Neural progenitor cell (in vitro differentiated cells): ENCODE data around the gene CCDC73. TPM values are rescaled to one million over a fixed set of nuclear protein-coding genes. Genes with fewer than 3 reads are reported as not detected.

Experiments
- DNase-seq: peaks from one replicate; pipeline ENCODE4 v3.0.0-alpha.2; 2016; ENCODE audit warnings: low spot score
- H2AFZ ChIP-seq: fragments of 200-600 bp; sonication (generic); replicated peaks from 2 replicates; pipeline ENCODE4 v1.6.1; 2016; ENCODE audit warnings: antibody characterized with exemption
- H3F3A ChIP-seq: fragments of 200-600 bp; sonication (generic); 2 replicates; pipeline ENCODE4 v1.6.1; 2016; ENCODE audit warnings: antibody characterized with exemption, low read depth
- H3K27ac ChIP-seq: fragments of 200-600 bp; sonication (generic); 2 replicates; pipeline ENCODE4 v1.5.1; 2016; ENCODE audit warnings: mild to moderate bottlenecking
- H3K27me3 ChIP-seq: fragments of 200-600 bp; sonication (generic); 2 replicates; pipeline ENCODE4 v1.6.1; 2016; ENCODE audit warnings: mild to moderate bottlenecking, moderate library complexity
- H3K36me3 ChIP-seq: fragments of 200-600 bp; sonication (generic); 2 replicates; pipeline ENCODE4 v1.5.1; 2016
- H3K4me1 ChIP-seq: fragments of 200-600 bp; sonication (generic); 2 replicates; pipeline ENCODE4 v1.6.1; 2016; ENCODE audit warnings: mixed run types
- H3K4me2 ChIP-seq: fragments of 200-600 bp; sonication (generic); 2 replicates; pipeline ENCODE4 v1.6.1; 2016
- H3K4me3 ChIP-seq: fragments of 200-600 bp; sonication (generic); 2 replicates; pipeline ENCODE4 v1.5.1; 2016
- H3K79me2 ChIP-seq: fragments of 200-600 bp; sonication (generic); 2 replicates; pipeline ENCODE4 v1.6.1; 2016; ENCODE audit warnings: low read depth
- H3K9ac ChIP-seq: fragments of 200-600 bp; sonication (generic); 2 replicates; pipeline ENCODE4 v1.6.1; 2016
- H3K9me3 ChIP-seq: fragments of 200-600 bp; sonication (generic); 2 replicates; pipeline ENCODE4 v1.5.1; 2016; ENCODE audit warnings: low read depth
- H4K20me1 ChIP-seq: fragments of 200-600 bp; sonication (generic); 2 replicates; pipeline ENCODE4 v1.6.1; 2016; ENCODE audit warnings: low read depth
- H3K27ac Mint-ChIP-seq: 3 replicates; pipeline ENCODE4 v1.8.0; 2021; ENCODE audit warnings: mixed read lengths
- H3K27me3 Mint-ChIP-seq: 2 replicates; pipeline ENCODE4 v1.8.0; 2022; ENCODE audit warnings: low read depth, mild to moderate bottlenecking, inconsistent platforms, moderate library complexity, mixed read lengths; ENCODE audit not compliant: insufficient read depth
- H3K36me3 Mint-ChIP-seq: 3 replicates; pipeline ENCODE4 v1.8.0; 2021; ENCODE audit warnings: mixed read lengths
- H3K4me1 Mint-ChIP-seq: 3 replicates; pipeline ENCODE4 v1.8.0; 2021; ENCODE audit warnings: mixed read lengths
- H3K4me3 Mint-ChIP-seq: 3 replicates; pipeline ENCODE4 v1.8.0; 2021; ENCODE audit warnings: mild to moderate bottlenecking, moderate library complexity, mixed read lengths
- H3K9me3 Mint-ChIP-seq: 3 replicates; pipeline ENCODE4 v1.8.0; 2020; ENCODE audit warnings: mixed read lengths
- EZH2 ChIP-seq: fragments of 200-600 bp; sonication (generic); IDR thresholded peaks from 2 replicates; pipeline ENCODE4 v1.6.1; 2017; ENCODE audit warnings: antibody characterized with exemption, mild to moderate bottlenecking, moderate library complexity
- EZH2phosphoT487 ChIP-seq: fragments of 200-600 bp; sonication (generic); IDR thresholded peaks from 2 replicates; pipeline ENCODE4 v1.6.1; 2017; ENCODE audit warnings: antibody characterized with exemption
- total RNA-seq: library from RNA; depleted of rRNA; stranded (reverse); fragments of >200 nt; gene quantifications from 2 replicates; pipeline ENCODE4 v1.2.3, GENCODE V29; 2015; ENCODE audit warnings: low replicate concordance
- TF ChIP-seq, protein P1 (sequence below): fragments of 200-600 bp; sonication (generic); IDR thresholded peaks from 2 replicates; pipeline ENCODE4 v1.5.1; 2017; ENCODE audit warnings: antibody characterized with exemption, mild to moderate bottlenecking

The CCDC73 gene
- total RNA-seq, 1 donor from 2014 or later, result not detected

DNA sequence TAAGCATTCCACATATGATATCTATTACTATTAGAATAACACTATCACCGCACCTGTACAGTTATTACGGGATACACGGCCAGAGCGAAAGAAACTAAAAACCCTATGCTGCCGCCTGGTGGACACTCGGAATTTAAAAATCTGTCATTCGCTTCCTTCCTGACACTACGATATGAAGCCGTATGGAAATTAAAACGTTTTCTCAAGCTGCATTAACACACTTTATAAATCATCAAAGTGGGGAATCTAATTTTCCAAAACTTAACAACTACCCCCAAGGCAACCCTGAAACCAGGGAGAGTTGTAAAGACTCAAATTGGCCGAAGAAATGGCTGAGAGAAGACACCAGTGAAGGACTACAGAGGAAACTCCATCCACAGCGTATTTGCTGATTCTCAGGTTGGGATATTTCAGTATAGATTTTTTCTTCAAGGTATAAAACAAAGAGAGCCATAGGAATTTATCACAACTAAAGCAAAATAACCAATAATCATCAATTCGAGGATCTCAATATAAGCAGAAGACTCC lies 1.4 kb downstream of the CCDC73 start:
- no peaks in the 10 kb centered on the region for H3K9me3 Mint-ChIP-seq
- Histone ChIP-seq H3K9ac (no peak overlapping the region), H2AFZ (peak overlapping the region; percentile 68), H3K79me2 (no peaks in the 10 kb centered on the region), H3K4me2 (peak overlapping the region; percentile 62), H3K4me3 (peak overlapping the region; percentile 12), H4K20me1 (no peaks in the 10 kb centered on the region), H3K9me3 (no peaks in the 10 kb centered on the region), H3K36me3 (no peaks in the 10 kb centered on the region), H3K27me3 (peaks cover 4% of the 10 kb centered on the region), H3K27ac (no peak overlapping the region), H3K4me1 (no peaks in the 10 kb centered on the region), H3F3A (no peaks in the 10 kb centered on the region)
- H3K4me3 Mint-ChIP-seq, result no peak overlapping the region
- H3K27ac Mint-ChIP-seq, result no peak overlapping the region
- H3K4me1 Mint-ChIP-seq, result no peaks in the 10 kb centered on the region
- peak; percentile 57 for DNase-seq
- no peaks in the 10 kb centered on the region for H3K36me3 Mint-ChIP-seq
- H3K27me3 Mint-ChIP-seq, result peaks cover 2% of the 10 kb centered on the region
- no peak for TF ChIP-seq EZH2phosphoT487
- TF ChIP-seq, protein P1, sequence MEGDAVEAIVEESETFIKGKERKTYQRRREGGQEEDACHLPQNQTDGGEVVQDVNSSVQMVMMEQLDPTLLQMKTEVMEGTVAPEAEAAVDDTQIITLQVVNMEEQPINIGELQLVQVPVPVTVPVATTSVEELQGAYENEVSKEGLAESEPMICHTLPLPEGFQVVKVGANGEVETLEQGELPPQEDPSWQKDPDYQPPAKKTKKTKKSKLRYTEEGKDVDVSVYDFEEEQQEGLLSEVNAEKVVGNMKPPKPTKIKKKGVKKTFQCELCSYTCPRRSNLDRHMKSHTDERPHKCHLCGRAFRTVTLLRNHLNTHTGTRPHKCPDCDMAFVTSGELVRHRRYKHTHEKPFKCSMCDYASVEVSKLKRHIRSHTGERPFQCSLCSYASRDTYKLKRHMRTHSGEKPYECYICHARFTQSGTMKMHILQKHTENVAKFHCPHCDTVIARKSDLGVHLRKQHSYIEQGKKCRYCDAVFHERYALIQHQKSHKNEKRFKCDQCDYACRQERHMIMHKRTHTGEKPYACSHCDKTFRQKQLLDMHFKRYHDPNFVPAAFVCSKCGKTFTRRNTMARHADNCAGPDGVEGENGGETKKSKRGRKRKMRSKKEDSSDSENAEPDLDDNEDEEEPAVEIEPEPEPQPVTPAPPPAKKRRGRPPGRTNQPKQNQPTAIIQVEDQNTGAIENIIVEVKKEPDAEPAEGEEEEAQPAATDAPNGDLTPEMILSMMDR, result peak; percentile 83

DNA sequence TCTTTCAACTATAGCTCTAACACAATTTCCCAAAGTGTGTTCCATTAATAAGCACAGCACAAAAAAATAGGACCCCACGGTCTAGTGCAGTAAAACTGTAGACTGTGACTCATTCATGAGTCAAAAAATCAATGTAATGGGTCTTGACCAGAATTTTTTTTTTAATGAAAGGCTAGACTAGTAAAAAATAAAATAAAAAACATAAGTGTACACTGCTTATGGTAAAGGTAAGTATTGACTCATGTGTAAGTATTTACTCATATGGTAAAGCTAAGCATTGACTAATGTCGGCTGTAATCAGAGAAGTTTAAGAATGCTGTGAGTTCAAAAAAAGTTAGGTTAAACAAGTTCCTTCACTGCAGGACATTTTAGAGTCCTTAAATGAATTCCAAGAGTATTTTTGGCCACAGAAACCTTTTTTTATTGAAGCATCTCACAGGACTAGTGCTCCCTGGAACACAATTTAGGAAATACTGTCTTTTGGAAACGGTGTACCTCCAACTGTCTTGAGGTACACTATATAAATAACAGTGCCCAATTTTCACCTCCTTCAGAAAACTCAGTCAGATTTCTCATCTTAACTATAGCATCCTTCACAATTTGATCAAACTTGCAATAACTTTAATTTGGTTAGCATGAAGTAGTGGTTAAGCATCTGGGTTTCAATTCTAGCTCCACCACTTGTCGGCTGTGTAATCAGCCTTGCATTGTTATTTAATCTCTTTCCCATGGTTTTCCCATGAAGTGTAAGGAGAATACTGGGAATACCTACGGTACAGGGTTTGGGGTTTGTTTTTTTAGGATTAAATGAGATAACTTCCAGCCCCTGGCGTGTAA lies 2.1 kb downstream of the CCDC73 start:
- Histone ChIP-seq H3K27ac (no peak overlapping the region), H4K20me1 (no peaks in the 10 kb centered on the region), H3K79me2 (no peaks in the 10 kb centered on the region), H3K27me3 (peaks cover 4% of the 10 kb centered on the region), H3F3A (no peaks in the 10 kb centered on the region), H3K4me1 (no peaks in the 10 kb centered on the region), H3K9me3 (no peaks in the 10 kb centered on the region), H2AFZ (no peak overlapping the region), H3K9ac (no peak overlapping the region), H3K4me2 (peak overlapping the region; percentile 62), H3K36me3 (no peaks in the 10 kb centered on the region), H3K4me3 (peak overlapping the region; percentile 12)
- Mint-ChIP-seq H3K27ac (no peak overlapping the region), H3K9me3 (no peaks in the 10 kb centered on the region), H3K4me1 (no peaks in the 10 kb centered on the region), H3K27me3 (peaks cover 2% of the 10 kb centered on the region), H3K4me3 (no peak overlapping the region), H3K36me3 (no peaks in the 10 kb centered on the region)
- TF ChIP-seq EZH2phosphoT487 (no peak), EZH2 (no peak)
- TF ChIP-seq, protein P1, result no peak
- peak; percentile 9 for DNase-seq

DNA sequence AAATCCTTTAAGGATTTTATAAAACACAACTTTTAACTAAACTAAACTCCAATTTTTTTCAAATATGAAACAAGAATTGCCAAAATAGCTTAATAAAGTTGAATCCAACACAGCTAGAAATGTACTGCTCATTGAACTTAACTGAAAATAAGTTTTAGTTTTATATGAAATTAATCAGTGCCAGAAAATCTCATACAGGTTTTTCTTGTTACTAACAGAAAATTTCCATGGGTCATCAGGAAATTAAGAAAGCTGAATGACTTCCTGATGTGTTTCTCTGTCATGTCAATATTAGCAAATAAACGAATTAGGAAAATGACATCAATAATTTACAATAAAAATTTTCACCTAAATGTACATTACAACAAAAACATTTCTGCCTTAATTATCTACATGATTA lies 3.5 kb downstream of the CCDC73 start:
- Histone ChIP-seq H3K9me3 (no peaks in the 10 kb centered on the region), H2AFZ (no peak overlapping the region), H3K4me1 (no peaks in the 10 kb centered on the region), H3K27ac (no peak overlapping the region), H3K36me3 (no peaks in the 10 kb centered on the region), H3K4me3 (no peak overlapping the region), H4K20me1 (no peaks in the 10 kb centered on the region), H3K79me2 (no peaks in the 10 kb centered on the region), H3K9ac (no peak overlapping the region), H3K27me3 (peaks cover 4% of the 10 kb centered on the region), H3K4me2 (no peak overlapping the region), H3F3A (no peaks in the 10 kb centered on the region)
- Mint-ChIP-seq H3K27me3 (peaks cover 2% of the 10 kb centered on the region), H3K4me3 (no peak overlapping the region), H3K4me1 (no peaks in the 10 kb centered on the region), H3K9me3 (no peaks in the 10 kb centered on the region), H3K36me3 (no peaks in the 10 kb centered on the region), H3K27ac (no peak overlapping the region)
- TF ChIP-seq, protein P1, result no peak
- TF ChIP-seq EZH2phosphoT487 (no peak), EZH2 (no peak)
- DNase-seq, result no peak
